Endodermal cell (in vitro differentiated cells): Measurements from ENCODE around the gene PSMC3. TPM values are rescaled to one million over a fixed set of nuclear protein-coding genes. Genes with fewer than 3 reads are reported as not detected.

Source experiments
- DNase-seq: peaks from one replicate; pipeline ENCODE4 v3.0.0-alpha.2; 2017
- H3K27ac ChIP-seq: 2 replicates; pipeline ENCODE4 v1.5.1; 2013; ENCODE audit warnings: mild to moderate bottlenecking, low read depth, low read length, moderate library complexity
- H3K27me3 ChIP-seq: 2 replicates; pipeline ENCODE4 v1.6.1; 2013; ENCODE audit warnings: mild to moderate bottlenecking, low read length, moderate library complexity; ENCODE audit not compliant: insufficient read depth, control insufficient read depth, poor library complexity, severe bottlenecking
- H3K36me3 ChIP-seq: 2 replicates; pipeline ENCODE4 v1.7.0; 2013; ENCODE audit warnings: mild to moderate bottlenecking, low read length, moderate library complexity; ENCODE audit not compliant: control insufficient read depth, insufficient read depth
- H3K4me1 ChIP-seq: one replicate; pipeline ENCODE4 v1.7.0; 2013; ENCODE audit warnings: low read length; ENCODE audit not compliant: control insufficient read depth, insufficient read depth
- H3K4me3 ChIP-seq: 2 replicates; pipeline ENCODE4 v1.5.1; 2013; ENCODE audit warnings: mild to moderate bottlenecking, low read length, moderate library complexity
- H3K9ac ChIP-seq: 2 replicates; pipeline ENCODE4 v1.6.1; 2013; ENCODE audit warnings: mild to moderate bottlenecking, low read length, moderate library complexity; ENCODE audit not compliant: poor library complexity, severe bottlenecking; ENCODE audit errors: extremely low read depth
- H3K9me3 ChIP-seq: 2 replicates; pipeline ENCODE4 v1.6.1; 2013; ENCODE audit warnings: mild to moderate bottlenecking, low read length, moderate library complexity; ENCODE audit not compliant: control insufficient read depth
- H3K27ac Mint-ChIP-seq: 2 replicates; pipeline ENCODE4 v1.8.0; 2020; ENCODE audit warnings: mixed read lengths
- H3K27me3 Mint-ChIP-seq: 2 replicates; pipeline ENCODE4 v1.8.0; 2021; ENCODE audit warnings: mild to moderate bottlenecking, mixed read lengths; ENCODE audit not compliant: insufficient read depth
- H3K36me3 Mint-ChIP-seq: 2 replicates; pipeline ENCODE4 v1.8.0; 2020; ENCODE audit warnings: low read depth, mixed read lengths
- H3K4me1 Mint-ChIP-seq: 2 replicates; pipeline ENCODE4 v1.8.0; 2020; ENCODE audit warnings: mixed read lengths
- H3K4me3 Mint-ChIP-seq: 2 replicates; pipeline ENCODE4 v1.8.0; 2020; ENCODE audit warnings: mild to moderate bottlenecking, moderate library complexity, mixed read lengths
- H3K9me3 Mint-ChIP-seq: 2 replicates; pipeline ENCODE4 v1.8.0; 2020; ENCODE audit warnings: mild to moderate bottlenecking, mixed read lengths
- CTCF ChIP-seq: fragments of 200-600 bp; sonication (generic); conservative IDR thresholded peaks from 2 replicates; pipeline ENCODE4 v1.5.0; 2021; ENCODE audit warnings: antibody characterized with exemption, mild to moderate bottlenecking
- WGBS, 2 experiments: methylation state at CpG; one replicate each; pipeline versions ENCODE4 v1.1.5 to v1.1.7; 2013; ENCODE audit warnings: missing lambda C conversion rate in 2 of 2, mixed read lengths in 1 of 2; ENCODE audit not compliant: insufficient coverage in 1 of 2, insufficient read length in 1 of 2; 5-methylcytosine and 5-hydroxymethylcytosine counted together
- long read RNA-seq, 4 experiments: library from polyadenylated mRNA in 2 of 4; library from RNA in 1 of 4; library from capped mRNA in 1 of 4; stranded (forward) in 3 of 4; unstranded in 1 of 4; transcript quantifications; one replicate each; pipeline ENCODE4 v2.0.0, GENCODE V29; 2020 to 2021; ENCODE audit warnings: inconsistent platforms in 1 of 4
- polyA plus RNA-seq, 2 experiments: library from polyadenylated mRNA; stranded (reverse); fragments of 50-300 nt; gene quantifications; one replicate each; pipeline ENCODE4 v1.2.3, GENCODE V29; 2013
- total RNA-seq, 2 donors: library from RNA; stranded (reverse); fragmentation: NEBNext Ultra II Directional in 1 of 2; extraction: Animal tissue kit (Norgen Biotek cat#: 25700) in 1 of 2; gene quantifications; 2 replicates in 1 of 2; 3 replicates in 1 of 2; pipeline ENCODE4 v1.2.1, GENCODE V29; 2021

The PSMC3 gene
- 100 to 1,000 TPM; 152 to 175 TPM for total RNA-seq
- 124 TPM for polyA plus RNA-seq (2013, experiment 1 of 2)
- polyA plus RNA-seq (2013, experiment 2 of 2) = 129 TPM
- long read RNA-seq, experiment 1, transcript PSMC3-212 (12 exons, 1,373 nt) = major isoform, 51 of 91 reads
- long read RNA-seq, experiment 1, partial matches to known transcripts = 31 of 91 reads
- long read RNA-seq, experiment 1, other reads (novel, unspliced or antisense) = 9 of 91 reads
- long read RNA-seq, experiment 2, transcript PSMC3-212 (12 exons, 1,373 nt) = major isoform, 300 of 345 reads
- long read RNA-seq, experiment 2, partial matches to known transcripts = 11 of 345 reads
- long read RNA-seq, experiment 2, other reads (novel, unspliced or antisense) = 34 of 345 reads
- long read RNA-seq, experiment 3, transcript PSMC3-212 (12 exons, 1,373 nt) = major isoform, 771 of 873 reads
- long read RNA-seq, experiment 3, partial matches to known transcripts = 27 of 873 reads
- long read RNA-seq, experiment 3, other reads (novel, unspliced or antisense) = 75 of 873 reads
- long read RNA-seq, experiment 4, transcript PSMC3-212 (12 exons, 1,373 nt) = major isoform, 545 of 667 reads
- long read RNA-seq, experiment 4, partial matches to known transcripts = 63 of 667 reads
- long read RNA-seq, experiment 4, other reads (novel, unspliced or antisense) = 59 of 667 reads

- H3K27ac ChIP-seq = peak within 1 kb of the TSS; percentile 94
- H3K4me1 Mint-ChIP-seq = peaks cover 8% of the 10 kb centered on the region
These were observed at the start of gene PSMC3 for GRCh38 chr11:47426062-47426956. Gene PSMC3, minus strand, starts transcription at chr11:47426439. Its CDS starts 160 bp downstream, at chr11:47426279.

DNA sequence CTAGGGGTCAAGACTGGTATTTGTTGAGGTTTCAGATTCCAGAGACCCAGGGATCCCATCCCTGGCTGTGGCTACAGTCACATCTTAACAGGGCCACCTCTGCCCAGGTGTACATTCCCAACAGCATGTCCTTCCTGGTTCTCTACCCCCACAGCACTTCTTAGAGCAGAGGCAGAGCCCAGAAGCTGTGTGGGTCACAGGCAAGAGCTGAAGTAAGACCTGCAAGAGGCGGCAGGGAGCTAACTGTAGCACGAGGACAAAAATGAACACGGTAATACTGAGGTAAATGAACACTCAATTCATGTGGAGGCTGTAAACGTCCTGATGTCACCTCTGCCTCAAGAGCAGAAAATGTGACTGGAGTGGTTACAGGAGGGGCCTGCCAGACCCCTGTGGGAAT lies 44.4 kb upstream of the PSMC3 start:
- Mint-ChIP-seq H3K36me3 (peaks cover 79% of the 10 kb centered on the region), H3K4me3 (no peak overlapping the region), H3K4me1 (peaks cover 40% of the 10 kb centered on the region), H3K9me3 (no peaks in the 10 kb centered on the region), H3K27ac (peak overlapping the region; percentile 89), H3K27me3 (no peaks in the 10 kb centered on the region)
- Histone ChIP-seq H3K27ac (no peak overlapping the region), H3K36me3 (peaks cover 98% of the 10 kb centered on the region), H3K9ac (no peak overlapping the region), H3K27me3 (no peaks in the 10 kb centered on the region), H3K9me3 (no peaks in the 10 kb centered on the region), H3K4me1 (peaks cover 20% of the 10 kb centered on the region), H3K4me3 (no peak overlapping the region)
- 91 to 98% methylated on average over 4 of the region's 4 CpGs for WGBS, 2 experiments
- DNase-seq = no peak
- no peak for TF ChIP-seq CTCF

More at GRCh38 chr11:47426062-47426956, at the start of gene PSMC3:
- H3K27me3 Mint-ChIP-seq = no peaks in the 10 kb centered on the region
- H3K9me3 Mint-ChIP-seq = no peaks in the 10 kb centered on the region
- Histone ChIP-seq H3K9ac (peak within 1 kb of the TSS; percentile 97), H3K4me3 (peak within 1 kb of the TSS; percentile 95), H3K4me1 (peaks cover 5% of the 10 kb centered on the region), H3K36me3 (peaks cover 36% of the 10 kb centered on the region), H3K9me3 (no peaks in the 10 kb centered on the region), H3K27me3 (no peaks in the 10 kb centered on the region)
- 5 to 9% methylated on average over 23 to 62 of the region's 62 CpGs for WGBS, 2 experiments
- no peak for TF ChIP-seq CTCF
- H3K4me3 Mint-ChIP-seq = peak within 1 kb of the TSS; percentile 100
- peak; percentile 99 for DNase-seq
- H3K27ac Mint-ChIP-seq = peak within 1 kb of the TSS; percentile 100
- H3K36me3 Mint-ChIP-seq = peaks cover 34% of the 10 kb centered on the region
